AG04449 (cell line): ENCODE results near the gene PXDC1.
"Not testable (repeated sequence)": the region's sequence is repeated elsewhere in the genome, so short reads cannot be mapped to it uniquely, and the experiment has no call there.

Source experiments
- CTCF ChIA-PET: fragments of 350-600 bp; formaldehyde crosslinking; extraction: SDS; loops from one replicate; lab custom pipeline; 2021; ENCODE audit warnings: antibody characterized with exemption; lab: Yijun Ruan, JAX
- POLR2A ChIA-PET: fragments of 400-600, 350-600 bp; formaldehyde crosslinking; extraction: SDS; loops from one replicate; lab custom pipeline; 2020; ENCODE audit warnings: antibody characterized with exemption, inconsistent platforms; lab: Yijun Ruan, JAX
- DNase-seq: peaks from one replicate; pipeline ENCODE4 v3.0.0-alpha.2; 2010; ENCODE audit warnings: low read depth, low spot score
- H3K4me3 ChIP-seq: 2 replicates; pipeline ENCODE4 v1.5.1; 2011; ENCODE audit warnings: low read depth, mild to moderate bottlenecking, control low read depth, low read length
- CTCF ChIP-seq: IDR thresholded peaks from one replicate; pipeline ENCODE4 v1.5.1; 2011; ENCODE audit warnings: mild to moderate bottlenecking, moderate library complexity, low read length, control low read depth, inconsistent platforms; ENCODE audit not compliant: insufficient read depth; ENCODE audit errors: missing control alignments

PXDC1 gene

GRCh38 chr6:3723251-3723650, 28.3 kb downstream of the PXDC1 start:
- no peak overlapping the region for H3K4me3 ChIP-seq
- no peak for TF ChIP-seq CTCF
- CTCF ChIA-PET: interaction anchor here (1.4 to 16.1 kb wide), 4 partner anchors 10 to 443 kb away, joined by 4 to 263 read pairs (median 26); no protein-coding TSS in a partner anchor
- POLR2A ChIA-PET: no interaction called here
- no peak for DNase-seq

DNA sequence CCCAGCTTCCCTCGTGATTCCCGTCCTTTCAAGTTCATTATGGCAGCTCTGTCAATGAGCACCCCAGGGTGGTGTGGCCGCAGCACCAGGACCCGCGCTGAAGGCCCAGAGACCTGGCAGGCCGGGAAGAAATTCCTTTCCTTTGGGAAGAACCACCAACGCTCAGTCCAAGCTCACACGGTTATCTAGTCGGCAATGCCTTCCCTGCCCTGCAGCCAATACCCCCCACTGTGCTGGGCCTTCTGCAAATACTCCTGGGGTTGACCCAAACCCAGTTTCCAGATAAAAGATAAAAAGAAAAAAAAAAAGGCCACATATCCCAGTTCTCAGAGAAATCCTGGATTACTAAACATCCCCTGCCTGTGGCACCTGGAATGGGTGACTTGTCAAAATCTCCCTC, 28.7 kb downstream of the PXDC1 start:
- H3K4me3 ChIP-seq: no peak overlapping the region
- no peak for DNase-seq
- no peak for TF ChIP-seq CTCF
- POLR2A ChIA-PET: interaction anchor here (0.6 kb wide), 1 partner anchor 10 kb away, joined by 3 read pairs; no protein-coding TSS in a partner anchor
- CTCF ChIA-PET: interaction anchor here (1.4 to 16.1 kb wide), 4 partner anchors 11 to 442 kb away, joined by 4 to 263 read pairs (median 26); no protein-coding TSS in a partner anchor

- no peak overlapping the region for H3K4me3 ChIP-seq
- DNase-seq: no peak
- no peak for TF ChIP-seq CTCF
- ChIA-PET POLR2A (interaction anchor here (0.6 kb wide), 1 partner anchor 10 kb away, joined by 3 read pairs; no protein-coding TSS in a partner anchor), CTCF (interaction anchor here (0.9 to 16.1 kb wide), 6 partner anchors 9 to 441 kb away, joined by 3 to 263 read pairs (median 4); no protein-coding TSS in a partner anchor)
Observed at GRCh38 chr6:3721810-3722621, 29.5 kb downstream of the PXDC1 start.

- CTCF ChIA-PET: interaction anchor here (1.3 to 16.1 kb wide), 4 partner anchors 13 to 440 kb away, joined by 3 to 263 read pairs (median 27); no protein-coding TSS in a partner anchor
- DNase-seq, H3K4me3 ChIP-seq: not testable (repeated sequence)
- POLR2A ChIA-PET: interaction anchor here (0.7 kb wide), 1 partner anchor 441 kb away, joined by 4 read pairs; no protein-coding TSS in a partner anchor
Observed at GRCh38 chr6:3720770-3721169, 30.7 kb downstream of the PXDC1 start.

DNA sequence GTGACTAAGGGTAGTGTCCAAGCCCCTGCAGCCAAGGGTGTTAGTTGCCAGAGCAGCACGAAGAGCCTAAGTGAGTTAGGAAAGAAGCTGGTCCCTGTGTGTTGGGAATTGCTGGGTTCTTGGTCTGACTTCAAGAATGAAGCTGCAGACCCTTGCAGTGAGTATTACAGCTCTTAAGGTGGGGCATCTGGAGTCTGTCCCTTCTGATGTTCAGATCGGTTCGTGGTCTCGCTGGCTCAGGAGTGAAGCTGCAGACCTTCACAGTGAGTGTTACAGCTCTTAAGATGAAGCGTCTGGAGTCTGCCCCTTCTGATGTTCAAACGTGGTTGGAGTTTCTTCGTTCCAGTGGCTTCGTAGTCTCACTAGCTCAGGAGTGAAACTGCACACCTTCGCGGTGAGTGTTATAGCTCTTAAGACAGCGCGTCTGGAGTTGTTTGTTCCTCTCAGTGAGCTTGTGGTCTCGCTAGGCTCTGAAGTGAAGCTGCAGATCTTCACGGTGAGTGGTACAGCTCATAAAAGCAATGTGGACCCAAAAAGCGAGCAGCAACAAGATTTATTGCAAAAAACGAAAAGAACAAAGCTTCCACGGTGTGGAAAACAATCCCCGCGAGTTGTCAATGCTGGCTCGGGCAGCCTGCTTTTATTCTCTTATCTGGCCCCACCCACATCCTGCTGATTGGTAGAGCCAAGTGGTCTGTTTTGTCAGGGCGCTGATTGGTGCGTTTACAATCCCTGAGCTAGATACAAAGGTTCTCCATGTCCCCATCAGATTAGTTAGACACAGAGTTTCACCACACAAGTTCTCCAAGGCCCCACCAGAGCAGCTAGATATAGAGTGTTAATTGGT, 31.8 kb downstream of the PXDC1 start:
- ChIA-PET POLR2A (interaction anchor here (0.6 to 0.9 kb wide), 2 partner anchors 194 to 459 kb away, joined by 3 to 4 read pairs; no protein-coding TSS in a partner anchor), CTCF (interaction anchor here (0.9 to 1.4 kb wide), 6 partner anchors 16 to 440 kb away, joined by 3 to 5 read pairs (median 4); no protein-coding TSS in a partner anchor)
- no peak for TF ChIP-seq CTCF
- no peak for DNase-seq
- no peak overlapping the region for H3K4me3 ChIP-seq

DNA sequence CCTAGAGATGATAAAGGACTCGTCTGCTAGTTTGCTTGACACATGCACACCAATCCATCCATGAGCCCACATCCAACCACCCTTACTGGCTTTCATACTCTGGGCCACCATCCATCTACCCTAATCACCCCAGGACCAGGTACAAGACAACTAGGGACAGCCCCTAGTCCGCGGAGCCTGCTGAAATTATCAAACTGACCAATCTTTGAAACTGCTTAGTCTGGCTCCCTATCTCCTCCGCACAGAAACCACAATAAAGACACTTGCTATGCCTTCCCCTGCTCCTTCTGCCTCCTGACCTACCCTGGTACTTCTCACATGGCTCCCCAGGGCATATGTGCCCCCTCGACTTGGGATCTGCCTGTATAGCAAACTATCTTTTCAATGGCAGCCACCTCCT, 33.1 kb downstream of the PXDC1 start:
- DNase-seq: no peak
- no peak overlapping the region for H3K4me3 ChIP-seq
- TF ChIP-seq CTCF: no peak
- ChIA-PET CTCF (interaction anchor here (0.8 to 1.2 kb wide), 2 partner anchors 14 to 439 kb away, joined by 4 to 5 read pairs; no protein-coding TSS in a partner anchor), POLR2A (no interaction called here)
